ENCODE measurements around the gene SMIM31. TPM values are rescaled to one million over a fixed set of nuclear protein-coding genes. Genes with fewer than 3 reads are reported as not detected.

SMIM31 gene
- total RNA-seq, 1 donor from 2014 or later: not detected

DNA sequence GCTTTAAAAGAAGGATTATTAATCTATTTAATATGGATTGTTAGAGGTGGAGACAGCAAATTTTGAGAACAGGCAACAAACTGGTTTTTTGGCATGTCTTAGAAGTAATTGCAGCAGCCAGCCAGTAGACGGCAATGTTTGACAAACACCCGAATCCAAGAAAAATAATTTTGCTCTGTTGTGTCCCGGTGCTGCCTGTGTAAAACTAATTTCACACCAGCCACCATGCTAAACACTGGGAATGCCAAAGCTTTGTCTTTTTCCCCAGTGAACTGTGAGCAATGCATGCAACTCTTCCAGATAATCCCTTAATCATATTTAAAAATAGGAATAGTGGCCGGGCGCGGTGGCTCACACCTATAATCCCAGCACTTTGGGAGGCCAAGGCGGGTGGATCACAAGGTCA, 25.9 kb downstream of the SMIM31 start:
- Mint-ChIP-seq H3K36me3 (ENCODE audit: insufficient read depth) (no peaks in the 10 kb centered on the region), H3K27me3 (no peaks in the 10 kb centered on the region), H3K4me1 (ENCODE audit: low read depth) (peaks cover 4% of the 10 kb centered on the region), H3K9me3 (ENCODE audit: low read depth) (no peaks in the 10 kb centered on the region), H3K4me3 (ENCODE audit: low read depth) (no peak overlapping the region), H3K27ac (no peak overlapping the region)
- DNase-seq (ENCODE audit: low spot score, unreplicated experiment): peak; percentile 11
- TF ChIP-seq CTCF (IDR thresholded peaks at IDR 0.05; ENCODE audit: unreplicated experiment): peak; percentile 92

DNA sequence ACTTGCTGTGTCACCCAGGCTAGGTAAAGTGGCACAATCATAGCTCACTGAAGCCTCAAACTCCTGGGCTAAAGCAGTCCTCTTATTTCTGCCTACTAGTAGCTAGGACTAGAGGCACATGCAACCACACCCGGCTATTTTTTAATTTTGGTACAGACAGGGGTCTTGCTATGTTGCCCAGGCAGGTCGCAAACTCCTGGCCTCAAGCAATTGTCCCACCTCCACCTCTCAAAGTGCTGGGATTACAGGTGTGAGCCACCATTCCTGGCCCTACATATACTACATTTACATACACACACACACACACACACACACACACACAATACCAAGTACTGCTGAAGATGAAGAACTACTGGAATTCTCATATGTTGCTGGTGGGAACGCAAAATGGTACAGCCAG, 26.9 kb downstream of the SMIM31 start:
- H3K27ac Mint-ChIP-seq: no peak overlapping the region
- H3K9me3 Mint-ChIP-seq (ENCODE audit: low read depth): no peaks in the 10 kb centered on the region
- TF ChIP-seq CTCF (IDR thresholded peaks at IDR 0.05; ENCODE audit: unreplicated experiment): no peak
- no peaks in the 10 kb centered on the region for H3K27me3 Mint-ChIP-seq
- H3K36me3 Mint-ChIP-seq (ENCODE audit: insufficient read depth): no peaks in the 10 kb centered on the region
- H3K4me1 Mint-ChIP-seq (ENCODE audit: low read depth): no peaks in the 10 kb centered on the region
- no peak overlapping the region for H3K4me3 Mint-ChIP-seq (ENCODE audit: low read depth)
- DNase-seq (ENCODE audit: low spot score, unreplicated experiment): no peak

DNA sequence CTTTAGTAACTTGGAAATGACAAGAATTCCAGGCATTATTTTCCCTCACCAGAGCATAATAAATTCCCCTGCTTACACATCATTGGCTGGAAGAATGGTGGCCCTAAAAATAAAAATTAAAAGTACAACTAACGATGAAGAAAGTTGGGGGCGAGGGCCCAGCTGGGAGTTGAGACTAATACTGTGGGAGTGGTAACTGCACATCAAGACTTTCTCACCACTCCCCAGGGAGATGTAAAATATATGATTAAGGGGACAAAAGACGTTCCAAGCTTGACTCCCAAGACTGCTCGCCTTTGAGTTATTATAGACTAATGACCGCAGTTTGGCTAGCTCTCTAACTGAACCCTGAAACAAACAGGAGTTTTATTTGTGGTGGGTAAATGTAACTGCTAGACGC, 30.0 kb downstream of the SMIM31 start:
- peaks cover 3% of the 10 kb centered on the region for H3K4me1 Mint-ChIP-seq (ENCODE audit: low read depth)
- H3K27me3 Mint-ChIP-seq: no peaks in the 10 kb centered on the region
- DNase-seq (ENCODE audit: low spot score, unreplicated experiment): no peak
- no peak overlapping the region for H3K4me3 Mint-ChIP-seq (ENCODE audit: low read depth)
- H3K27ac Mint-ChIP-seq: no peak overlapping the region
- no peaks in the 10 kb centered on the region for H3K36me3 Mint-ChIP-seq (ENCODE audit: insufficient read depth)
- no peak for TF ChIP-seq CTCF (IDR thresholded peaks at IDR 0.05; ENCODE audit: unreplicated experiment)
- no peaks in the 10 kb centered on the region for H3K9me3 Mint-ChIP-seq (ENCODE audit: low read depth)

GRCh38 chr4:164789047-164789446, 35.1 kb downstream of the SMIM31 start:
- no peak for TF ChIP-seq CTCF (IDR thresholded peaks at IDR 0.05; ENCODE audit: unreplicated experiment)
- H3K27ac Mint-ChIP-seq: no peak overlapping the region
- peaks cover 11% of the 10 kb centered on the region for H3K4me1 Mint-ChIP-seq (ENCODE audit: low read depth)
- peaks cover 5% of the 10 kb centered on the region for H3K9me3 Mint-ChIP-seq (ENCODE audit: low read depth)
- H3K27me3 Mint-ChIP-seq: no peaks in the 10 kb centered on the region
- H3K4me3 Mint-ChIP-seq (ENCODE audit: low read depth): no peak overlapping the region
- H3K36me3 Mint-ChIP-seq (ENCODE audit: insufficient read depth): no peaks in the 10 kb centered on the region
- DNase-seq (ENCODE audit: low spot score, unreplicated experiment): no peak

DNA sequence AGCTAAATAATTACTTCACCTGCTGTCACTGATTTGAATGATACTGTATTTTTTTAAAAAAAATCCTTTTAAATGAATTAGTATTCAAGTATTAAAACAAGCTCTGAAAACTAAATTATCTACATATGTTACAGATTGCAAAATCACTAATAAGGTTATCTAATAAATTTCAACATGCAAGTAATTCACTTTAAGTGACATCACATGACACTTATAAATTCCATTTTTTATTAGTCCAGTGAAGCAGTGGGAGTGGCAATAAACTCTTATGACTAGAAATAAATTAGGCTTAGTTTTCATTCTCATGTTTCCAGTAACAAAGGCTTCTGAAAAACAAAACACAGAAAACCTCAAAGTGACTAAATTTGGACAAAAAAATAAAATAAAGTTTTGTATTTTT, 36.3 kb downstream of the SMIM31 start:
- Mint-ChIP-seq H3K4me3 (ENCODE audit: low read depth) (no peak overlapping the region), H3K4me1 (ENCODE audit: low read depth) (peaks cover 11% of the 10 kb centered on the region), H3K9me3 (ENCODE audit: low read depth) (peaks cover 5% of the 10 kb centered on the region), H3K36me3 (ENCODE audit: insufficient read depth) (no peaks in the 10 kb centered on the region), H3K27ac (no peak overlapping the region), H3K27me3 (no peaks in the 10 kb centered on the region)
- no peak for DNase-seq (ENCODE audit: low spot score, unreplicated experiment)
- TF ChIP-seq CTCF (IDR thresholded peaks at IDR 0.05; ENCODE audit: unreplicated experiment): no peak
